CD14-positive monocyte (primary cell): Measurements from ENCODE around the gene EML2. TPM values are rescaled to one million over a fixed set of nuclear protein-coding genes. Genes with fewer than 3 reads are reported as not detected.

Experiments used
- DNase-seq, 3 donors: peaks; one replicate each; pipeline ENCODE4 v3.0.0-alpha.2; 2011 to 2022
- H2AFZ ChIP-seq: 2 replicates; pipeline ENCODE4 v1.6.0; 2012; ENCODE audit warnings: mild to moderate bottlenecking, low read depth, low read length, inconsistent platforms; ENCODE audit not compliant: insufficient read depth, poor library complexity, severe bottlenecking
- H3K27ac ChIP-seq, 2 donors: 1 replicate in 1 of 2; 2 replicates in 1 of 2; pipeline ENCODE4 v1.5.1; 2012 to 2013; ENCODE audit warnings: low read length in 2 of 2, control low read depth in 1 of 2, inconsistent platforms in 1 of 2, low read depth in 1 of 2, mild to moderate bottlenecking in 1 of 2
- H3K27me3 ChIP-seq, 2 donors: one replicate each; pipeline versions ENCODE4 v1.6.0 to v1.6.1; 2011 to 2013; ENCODE audit warnings: low read length in 2 of 2; ENCODE audit not compliant: control insufficient read depth in 2 of 2, insufficient read depth in 2 of 2
- H3K36me3 ChIP-seq, 2 donors: replicated peaks in 1 of 2; 1 replicate in 1 of 2; 2 replicates in 1 of 2; pipeline versions ENCODE4 v1.5.1 to v1.6.1; 2012 to 2013; ENCODE audit warnings: low read length in 2 of 2, control low read depth in 1 of 2, inconsistent platforms in 1 of 2, mild to moderate bottlenecking in 1 of 2; ENCODE audit not compliant: insufficient read depth in 2 of 2, control insufficient read depth in 1 of 2
- H3K4me1 ChIP-seq, 2 donors: 1 replicate in 1 of 2; 2 replicates in 1 of 2; pipeline versions ENCODE4 v1.5.1 to v1.6.1; 2012 to 2013; ENCODE audit warnings: low read length in 2 of 2, control low read depth in 1 of 2, inconsistent platforms in 1 of 2, mild to moderate bottlenecking in 1 of 2, moderate library complexity in 1 of 2; ENCODE audit not compliant: insufficient read depth in 2 of 2, control insufficient read depth in 1 of 2
- H3K4me2 ChIP-seq: replicated peaks from 2 replicates; pipeline ENCODE3; 2012; ENCODE audit warnings: low read length, moderate library complexity, mild to moderate bottlenecking; ENCODE audit not compliant: poor library complexity, severe bottlenecking; ENCODE audit errors: extremely low read depth
- H3K4me3 ChIP-seq, 3 experiments: fragments of 200-600 bp in 1 of 3; sonication (generic) in 1 of 3; replicated peaks in 1 of 3; 1 replicate in 2 of 3; 2 replicates in 1 of 3; pipeline ENCODE4 v1.5.1; 2011 to 2013; ENCODE audit warnings: low read length in 3 of 3, mild to moderate bottlenecking in 3 of 3, control low read depth in 2 of 3, low read depth in 2 of 3, inconsistent platforms in 1 of 3, moderate library complexity in 1 of 3
- H3K79me2 ChIP-seq: 2 replicates; pipeline ENCODE4 v1.6.0; 2012; ENCODE audit warnings: mild to moderate bottlenecking, control low read depth, inconsistent platforms, low read length, moderate library complexity; ENCODE audit not compliant: insufficient read depth
- H3K9ac ChIP-seq: 2 replicates; pipeline ENCODE4 v1.6.0; 2017; ENCODE audit warnings: low read length, mild to moderate bottlenecking; ENCODE audit not compliant: insufficient read depth, poor library complexity, severe bottlenecking
- H3K9me3 ChIP-seq, 2 donors: replicated peaks in 1 of 2; 1 replicate in 1 of 2; 2 replicates in 1 of 2; pipeline versions ENCODE4 v1.5.1 to v1.6.1; 2012 to 2013; ENCODE audit warnings: low read length in 2 of 2, control low read depth in 1 of 2; ENCODE audit not compliant: control insufficient read depth in 1 of 2, insufficient read depth in 1 of 2
- H4K20me1 ChIP-seq: 2 replicates; pipeline ENCODE4 v1.6.0; 2012; ENCODE audit warnings: mild to moderate bottlenecking, low read length, control low read depth, moderate library complexity; ENCODE audit not compliant: insufficient read depth
- H3K27ac Mint-ChIP-seq, 7 donors: one replicate each; pipeline ENCODE4 v1.8.0; 2020; ENCODE audit warnings: mild to moderate bottlenecking in 7 of 7, mixed read lengths in 7 of 7, moderate library complexity in 6 of 7, inconsistent platforms in 2 of 7
- H3K27me3 Mint-ChIP-seq, 3 donors: one replicate each; pipeline ENCODE4 v1.8.0; 2021 to 2022; ENCODE audit warnings: low read depth in 3 of 3, mild to moderate bottlenecking in 3 of 3, mixed read lengths in 3 of 3, moderate library complexity in 3 of 3, inconsistent platforms in 1 of 3
- H3K36me3 Mint-ChIP-seq, 2 donors: one replicate each; pipeline ENCODE4 v1.8.0; 2020; ENCODE audit warnings: mixed read lengths in 2 of 2, inconsistent platforms in 1 of 2, mild to moderate bottlenecking in 1 of 2
- H3K4me1 Mint-ChIP-seq: one replicate; pipeline ENCODE4 v1.8.0; 2020; ENCODE audit warnings: mild to moderate bottlenecking, mixed read lengths
- H3K4me3 Mint-ChIP-seq, 2 donors: one replicate each; pipeline ENCODE4 v1.8.0; 2020; ENCODE audit warnings: mild to moderate bottlenecking in 2 of 2, mixed read lengths in 2 of 2, moderate library complexity in 1 of 2
- H3K9me3 Mint-ChIP-seq, 7 donors: one replicate each; pipeline ENCODE4 v1.8.0; 2020 to 2022; ENCODE audit warnings: mixed read lengths in 7 of 7, mild to moderate bottlenecking in 6 of 7, moderate library complexity in 6 of 7, inconsistent platforms in 2 of 7
- WGBS: methylation state at CpG from one replicate; pipeline ENCODE4 v1.1.5; 2013; ENCODE audit warnings: missing lambda C conversion rate; ENCODE audit not compliant: insufficient coverage; 5-methylcytosine and 5-hydroxymethylcytosine counted together
- intact Hi-C, 2 donors: fragments of 100-400 bp; cut with micrococcal nuclease; formaldehyde crosslinking; loops; one replicate each; pipeline versions ENCODE4 v1.15.0 to v1.15.1; 2023
- polyA plus RNA-seq, 3 donors: library from polyadenylated mRNA; depleted of rRNA in 1 of 3; unstranded in 2 of 3; stranded (reverse) in 1 of 3; fragments of 300-500 nt in 2 of 3; fragments of >200 nt in 1 of 3; fragmentation: Illumina TruSeq in 2 of 3; gene quantifications; 1 replicate in 2 of 3; 2 replicates in 1 of 3; pipeline ENCODE4 v1.2.3, GENCODE V29; 2012 to 2021
- TF ChIP-seq, protein P1 (sequence below): fragments of 200-600 bp; IDR thresholded peaks from one replicate; pipeline ENCODE4 v1.8.0; 2022; ENCODE audit warnings: antibody characterized with exemption, mild to moderate bottlenecking

Gene EML2
- polyA plus RNA-seq, 3 donors, result 10.3 to 50.8 (median 11.9) TPM

- Histone ChIP-seq H4K20me1 (no peaks in the 10 kb centered on the region), H3K27ac (no peak overlapping the region), H3K4me3 (peak overlapping the region in 1 of 3 experiments; percentile 56), H3K9ac (no peak overlapping the region), H3K79me2 (no peaks in the 10 kb centered on the region), H3K9me3 (no peaks in the 10 kb centered on the region), H3K36me3 (no peaks in the 10 kb centered on the region), H2AFZ (no peak overlapping the region), H3K27me3 (peaks cover 26 to 82% of the 10 kb centered on the region in 2 donors), H3K4me2 (peak overlapping the region; percentile 53), H3K4me1 (peaks cover 34 to 42% of the 10 kb centered on the region in 2 donors)
- H3K27me3 Mint-ChIP-seq, result peaks cover 60 to 88% (median 69%) of the 10 kb centered on the region in 3 donors
- peaks cover 8 to 12% of the 10 kb centered on the region in 2 donors for H3K36me3 Mint-ChIP-seq
- TF ChIP-seq, protein P1, sequence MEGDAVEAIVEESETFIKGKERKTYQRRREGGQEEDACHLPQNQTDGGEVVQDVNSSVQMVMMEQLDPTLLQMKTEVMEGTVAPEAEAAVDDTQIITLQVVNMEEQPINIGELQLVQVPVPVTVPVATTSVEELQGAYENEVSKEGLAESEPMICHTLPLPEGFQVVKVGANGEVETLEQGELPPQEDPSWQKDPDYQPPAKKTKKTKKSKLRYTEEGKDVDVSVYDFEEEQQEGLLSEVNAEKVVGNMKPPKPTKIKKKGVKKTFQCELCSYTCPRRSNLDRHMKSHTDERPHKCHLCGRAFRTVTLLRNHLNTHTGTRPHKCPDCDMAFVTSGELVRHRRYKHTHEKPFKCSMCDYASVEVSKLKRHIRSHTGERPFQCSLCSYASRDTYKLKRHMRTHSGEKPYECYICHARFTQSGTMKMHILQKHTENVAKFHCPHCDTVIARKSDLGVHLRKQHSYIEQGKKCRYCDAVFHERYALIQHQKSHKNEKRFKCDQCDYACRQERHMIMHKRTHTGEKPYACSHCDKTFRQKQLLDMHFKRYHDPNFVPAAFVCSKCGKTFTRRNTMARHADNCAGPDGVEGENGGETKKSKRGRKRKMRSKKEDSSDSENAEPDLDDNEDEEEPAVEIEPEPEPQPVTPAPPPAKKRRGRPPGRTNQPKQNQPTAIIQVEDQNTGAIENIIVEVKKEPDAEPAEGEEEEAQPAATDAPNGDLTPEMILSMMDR, result no peak
- peak overlapping the region in 3 of 7 donors; percentile 54 to 79 (median 75) for H3K27ac Mint-ChIP-seq
- 8% methylated on average over 40 of the region's 42 CpGs for WGBS
- peak overlapping the region; percentile 59 to 89 for H3K4me3 Mint-ChIP-seq
- DNase-seq, result peak; percentile 53 to 69 (median 57)
- peaks cover 37% of the 10 kb centered on the region for H3K4me1 Mint-ChIP-seq
- H3K9me3 Mint-ChIP-seq, result peaks cover 0 to 30% (median 14%) of the 10 kb centered on the region in 7 donors
- intact Hi-C loops, result no loop called here
Observed at GRCh38 chr19:45670670-45671453, 31.7 kb upstream of the EML2 start.

DNA sequence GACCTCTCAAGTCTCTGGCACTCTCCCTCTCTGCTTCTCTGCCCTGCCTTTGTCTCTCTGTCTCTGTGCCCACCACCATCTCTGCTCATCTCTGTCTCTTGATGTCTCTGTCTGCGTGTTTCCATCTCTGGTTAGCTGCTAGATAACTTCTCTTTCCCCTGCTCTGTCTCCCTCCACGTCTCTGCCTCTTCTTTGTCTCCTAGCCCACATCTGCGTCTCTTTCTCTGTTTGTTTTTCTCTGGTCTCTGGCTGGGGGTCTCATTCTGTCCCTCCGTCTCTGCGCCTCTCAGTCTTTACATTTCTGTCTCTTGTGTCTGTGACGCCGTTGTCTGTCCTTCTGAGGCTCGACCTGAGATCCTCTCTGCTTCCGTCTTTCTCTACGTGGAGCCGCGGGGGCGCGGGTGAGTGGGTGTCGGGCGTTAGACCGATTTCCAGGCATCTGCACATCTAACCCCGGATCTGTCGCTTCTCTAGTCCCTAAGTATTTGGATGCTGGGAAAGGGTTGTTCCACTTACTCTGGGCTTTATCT, 29.2 kb upstream of the EML2 start:
- H3K27ac Mint-ChIP-seq, result peak overlapping the region in 4 of 7 donors; percentile 10 to 84 (median 60)
- intact Hi-C loops, result no loop called here
- H3K36me3 Mint-ChIP-seq, result peaks cover 8 to 12% of the 10 kb centered on the region in 2 donors
- peaks cover 0 to 34% (median 13%) of the 10 kb centered on the region in 7 donors for H3K9me3 Mint-ChIP-seq
- Histone ChIP-seq H3K27ac (no peak overlapping the region), H4K20me1 (no peaks in the 10 kb centered on the region), H3K79me2 (no peaks in the 10 kb centered on the region), H3K9ac (no peak overlapping the region), H3K4me2 (peak overlapping the region; percentile 77), H3K4me1 (peaks cover 29 to 44% of the 10 kb centered on the region in 2 donors), H3K36me3 (no peaks in the 10 kb centered on the region), H3K4me3 (peak overlapping the region in 1 of 3 experiments; percentile 69), H3K9me3 (no peaks in the 10 kb centered on the region), H2AFZ (peak overlapping the region; percentile 78), H3K27me3 (peaks cover 26 to 62% of the 10 kb centered on the region in 2 donors)
- peaks cover 64 to 74% (median 74%) of the 10 kb centered on the region in 3 donors for H3K27me3 Mint-ChIP-seq
- TF ChIP-seq, protein P1, result no peak
- WGBS, result 0% methylated on average over 7 of the region's 19 CpGs
- peak overlapping the region; percentile 67 to 89 for H3K4me3 Mint-ChIP-seq
- DNase-seq, result no peak
- H3K4me1 Mint-ChIP-seq, result peaks cover 43% of the 10 kb centered on the region
